ENCODE data around the gene ADGRB2.

ADGRB2 gene

GRCh38 chr1:31763671-31764311, 349 bp downstream of the ADGRB2 start:
- no peak for DNase-seq

- peak; percentile 81 for DNase-seq
Measured at GRCh38 chr1:31762726-31763670, 1.1 kb downstream of the ADGRB2 start.

- no peak for DNase-seq
Measured at GRCh38 chr1:31762323-31762722, 1.8 kb downstream of the ADGRB2 start.

GRCh38 chr1:31761883-31762282, 2.3 kb downstream of the ADGRB2 start:
- no peak for DNase-seq

- DNase-seq: peak; percentile 89
Measured at GRCh38 chr1:31760471-31761470, 3.4 kb downstream of the ADGRB2 start.

GRCh38 chr1:31759298-31760023, 4.7 kb downstream of the ADGRB2 start:
- DNase-seq: no peak

GRCh38 chr1:31758823-31759222, 5.3 kb downstream of the ADGRB2 start:
- DNase-seq: no peak

- no peak for DNase-seq
Measured at GRCh38 chr1:31757989-31758388, 6.2 kb downstream of the ADGRB2 start.

- DNase-seq: no peak
Measured at GRCh38 chr1:31757204-31757679, 6.9 kb downstream of the ADGRB2 start.

- DNase-seq: no peak
Measured at GRCh38 chr1:31756578-31756977, 7.6 kb downstream of the ADGRB2 start.

- DNase-seq: no peak
Measured at GRCh38 chr1:31755850-31756492, 8.2 kb downstream of the ADGRB2 start.

- no peak for DNase-seq
Measured at GRCh38 chr1:31755197-31755611, 8.9 kb downstream of the ADGRB2 start.

GRCh38 chr1:31754397-31754796, 9.7 kb downstream of the ADGRB2 start:
- DNase-seq: no peak

- peak; percentile 96 for DNase-seq
Measured at GRCh38 chr1:31753707-31754349, 10.3 kb downstream of the ADGRB2 start.

- no peak for DNase-seq
Measured at GRCh38 chr1:31752952-31753475, 11.1 kb downstream of the ADGRB2 start.

- no peak for DNase-seq
Measured at GRCh38 chr1:31752258-31752657, 11.9 kb downstream of the ADGRB2 start.

- no peak for DNase-seq
Measured at GRCh38 chr1:31751822-31752241, 12.3 kb downstream of the ADGRB2 start.

- DNase-seq: no peak
Measured at GRCh38 chr1:31750858-31751510, 13.2 kb downstream of the ADGRB2 start.

GRCh38 chr1:31749785-31750735, 14.1 kb downstream of the ADGRB2 start:
- DNase-seq: no peak

Measured in DMS153 (cell line).